GM19438 (cell line): ENCODE results near the gene RPL22.

Experiments
- ATAC-seq: cut with Tn5 transposase; IDR thresholded peaks from one replicate; pipeline ENCODE4 v1.9.1; 2021; ENCODE audit warnings: low read depth; ENCODE audit not compliant: unreplicated experiment

The RPL22 gene

DNA sequence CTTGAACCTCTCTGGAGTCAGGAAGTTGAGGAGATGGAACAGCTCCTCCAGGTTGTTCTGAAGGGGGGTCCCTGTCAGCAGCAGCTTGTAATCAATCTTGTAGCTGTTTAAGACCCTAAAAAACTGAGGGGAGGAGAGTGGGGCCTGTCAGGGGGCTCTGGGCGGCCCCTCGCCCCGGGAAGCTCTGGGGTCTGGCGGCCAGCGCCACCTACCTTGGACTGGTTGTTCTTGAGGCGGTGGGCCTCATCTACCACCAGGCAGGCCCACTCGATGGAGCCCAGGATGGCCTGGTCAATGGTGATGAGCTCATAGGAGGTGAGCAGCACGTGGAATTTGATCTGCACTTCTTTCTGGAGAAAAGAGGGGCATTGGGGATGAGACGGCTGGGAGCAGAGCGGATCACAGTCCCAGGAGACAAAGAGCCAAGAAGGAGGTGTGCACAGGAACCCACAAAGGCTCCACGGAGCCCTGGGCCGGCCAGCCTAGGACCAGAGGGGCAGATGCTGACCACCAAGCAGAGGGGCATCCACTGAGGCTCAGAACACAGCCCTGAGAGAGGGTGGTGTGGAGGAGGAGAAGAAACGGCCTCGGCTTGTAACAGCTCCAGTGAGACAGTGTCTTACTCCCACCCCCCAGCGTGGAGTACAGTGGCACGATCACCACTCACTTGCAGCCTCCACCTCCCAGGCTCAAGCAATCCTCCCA is 62.7 kb downstream of the RPL22 start:
- ATAC-seq, result no peak
